Regular cardiac myocyte (primary cell): ENCODE results near the gene ZNF561. TPM values are rescaled to one million over a fixed set of nuclear protein-coding genes. Genes with fewer than 3 reads are reported as not detected.

ENCODE experiments used
- total RNA-seq: library from RNA; depleted of rRNA; stranded (reverse); fragments of >200 nt; gene quantifications from 2 replicates; pipeline ENCODE4 v1.2.3, GENCODE V29; 2014

The ZNF561 gene
- total RNA-seq: 37.4 and 42.8 TPM in 2 replicates

DNA sequence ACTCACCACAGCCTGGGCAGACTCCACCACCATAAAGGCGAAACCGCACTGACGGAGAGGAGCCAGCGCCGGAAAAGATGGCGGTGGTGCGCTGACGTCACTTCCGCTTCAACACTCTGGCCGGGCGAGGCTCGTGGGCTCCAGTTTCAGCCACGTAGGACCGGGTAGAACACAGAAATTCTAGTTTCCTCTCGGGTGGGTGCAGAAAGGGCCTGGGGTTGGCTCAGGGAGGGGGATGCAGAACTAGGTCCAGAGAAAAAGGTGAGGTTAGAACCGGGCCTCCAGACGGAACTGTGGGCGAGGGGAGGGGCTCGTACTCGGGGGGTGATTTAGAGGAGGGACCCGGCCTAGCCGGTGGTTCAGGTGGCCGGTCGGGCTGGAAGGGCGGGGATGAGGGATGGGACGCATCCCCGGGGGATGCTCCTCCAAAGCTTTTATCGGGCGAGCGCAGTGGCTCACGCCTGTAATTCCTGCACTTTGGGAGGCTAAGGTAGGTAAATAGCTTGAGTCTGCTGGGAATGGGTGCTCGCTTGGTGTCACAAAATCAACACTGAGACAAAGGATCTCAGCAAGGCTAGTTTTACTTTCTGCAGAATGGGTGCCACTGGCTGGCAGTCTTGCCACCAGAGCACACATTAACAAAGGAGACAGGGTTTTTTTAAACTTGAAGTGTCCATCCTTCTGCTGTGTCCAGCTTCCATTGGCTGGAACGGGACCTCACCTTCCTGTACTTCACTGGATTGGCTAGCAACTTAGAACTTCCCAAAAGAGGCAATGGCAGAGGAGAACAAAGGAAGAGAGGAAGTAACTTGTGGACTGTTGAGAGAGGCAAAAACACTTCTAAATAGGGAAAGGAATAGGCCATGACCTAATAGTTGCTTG, at the start of gene ZNF561:
Gene ZNF561, minus strand, starts transcription at position 77 of the 882 bp plus-strand sequence. CDS start 1,776 bp downstream, outside the sequence.

DNA sequence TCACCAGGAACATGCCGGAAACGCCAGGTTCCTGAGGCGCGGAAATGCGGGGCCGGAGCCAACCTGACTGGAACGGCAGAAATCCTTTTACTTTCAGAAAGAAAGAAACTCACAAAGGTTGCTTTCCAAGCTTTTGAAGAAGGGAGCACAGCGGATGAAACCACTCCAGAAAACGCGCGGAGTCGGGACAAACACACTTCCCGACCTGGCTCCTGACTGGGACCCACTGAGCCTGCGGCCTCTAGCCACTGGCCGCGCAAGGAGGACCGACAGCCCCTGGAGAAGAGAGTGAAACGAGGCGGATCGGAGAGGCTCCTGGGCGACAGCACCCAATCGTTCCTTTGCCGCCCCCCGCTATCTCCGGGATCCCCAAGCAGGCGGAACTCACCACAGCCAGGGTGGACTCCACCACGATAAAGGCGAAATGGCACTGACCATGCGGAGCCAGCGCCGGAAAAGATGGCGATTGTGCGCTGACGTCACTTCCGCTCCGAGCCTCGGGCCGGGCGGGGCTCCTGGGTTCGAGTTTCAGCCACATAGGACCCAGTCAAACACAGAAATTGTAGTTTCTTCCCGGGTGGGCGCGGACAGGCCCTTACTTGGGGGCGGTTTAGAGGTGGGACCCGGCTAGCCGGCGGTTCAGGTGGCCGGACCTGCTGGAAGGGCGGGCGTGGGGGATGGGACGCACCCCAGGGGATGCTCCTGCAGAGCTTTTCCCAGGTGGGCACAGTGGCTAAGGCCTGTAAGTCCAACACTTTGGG, 36.8 kb downstream of the ZNF561 start, which contains the start of gene ZNF121:
Gene ZNF121, minus strand, starts transcription at position 432 of the 761 bp plus-strand sequence. CDS start 16,407 bp downstream, outside the sequence.

Other genes starting within 250 kb of the ZNF561 start
- gene ZNF266, start 185.7 kb downstream of the ZNF561 start, total RNA-seq: 7.3 and 9.9 TPM in 2 replicates
- gene ZNF560, start 122.6 kb downstream of the ZNF561 start, total RNA-seq: 2.7 and 3.4 TPM in 2 replicates
- gene ZNF426, start 82.6 kb downstream of the ZNF561 start, total RNA-seq: 19.4 and 29.9 TPM in 2 replicates
- gene ZNF121, start 36.7 kb downstream of the ZNF561 start, total RNA-seq: 44.5 and 67.1 TPM in 2 replicates
- 31.6 and 40.9 TPM in 2 replicates for gene ZNF562, start 53.9 kb upstream of the ZNF561 start, total RNA-seq
- gene ZNF846, start 147.5 kb upstream of the ZNF561 start, total RNA-seq: 6.7 and 20.6 TPM in 2 replicates
- gene FBXL12, start 197.8 kb upstream of the ZNF561 start, total RNA-seq: 14.8 and 21.7 TPM in 2 replicates
- gene UBL5, start 206.7 kb upstream of the ZNF561 start, total RNA-seq: 357 and 386 TPM in 2 replicates
- gene PIN1, start 214.1 kb upstream of the ZNF561 start, total RNA-seq: 77.2 and 144 TPM in 2 replicates